Uterus (tissue), 2 donors: ENCODE measurements around the gene FEM1A.

Source experiments
- CTCF ChIP-seq, 4 experiments: fragments of 200-600 bp in 2 of 4; fragments of 450-650 bp in 2 of 4; sonication (generic) in 2 of 4; IDR thresholded peaks; one replicate each; pipeline ENCODE4 v1.5.1; 2016 to 2019; ENCODE audit warnings: antibody characterized with exemption in 4 of 4, mild to moderate bottlenecking in 2 of 4, moderate library complexity in 1 of 4
- POLR2A ChIP-seq, 2 donors: fragments of 450-650 bp; IDR thresholded peaks; one replicate each; pipeline ENCODE4 v1.6.1; 2016; ENCODE audit warnings: antibody characterized with exemption in 2 of 2, mild to moderate bottlenecking in 1 of 2, moderate library complexity in 1 of 2

- no peak for TF ChIP-seq CTCF (IDR thresholded peaks at IDR 0.05)
- TF ChIP-seq POLR2A (IDR thresholded peaks at IDR 0.05) = no peak
These were observed 10.7 kb upstream of the FEM1A start for GRCh38 chr19:4780860-4781259.
